ENCODE results near the gene SYT5. TPM values are rescaled to one million over a fixed set of nuclear protein-coding genes. Genes with fewer than 3 reads are reported as not detected.

SYT5 gene
- total and polyA plus RNA-seq, 9 of the 15 experiments (the other 6 are each of a cell fraction or from before 2014, with no cell fraction given) = 1.3 to 20.9 (median 8.8) TPM

GRCh38 chr19:55158848-55159749 lies 21.0 kb downstream of the SYT5 start (continued):
- TF ChIP-seq ERF (CRISPR knock-in tag; IDR thresholded peaks at IDR 0.05) = no peak
- TF ChIP-seq SMARCA4 (IDR thresholded peaks at IDR 0.05) = peak; percentile 92
- no peak for TF ChIP-seq BMI1 (IDR thresholded peaks at IDR 0.05; ENCODE audit: low read length)
- TF ChIP-seq SMARCA5 (IDR thresholded peaks at IDR 0.05) = no peak
- TF ChIP-seq NCOA4 (IDR thresholded peaks at IDR 0.05; ENCODE audit: partially characterized antibody) = no peak
- no peak for TF ChIP-seq ID3 (CRISPR knock-in tag; IDR thresholded peaks at IDR 0.05)
- 0 out of 2 replicates have a peak, but pooled peaks have one; percentile 18 for TF ChIP-seq ID3 (tag; IDR thresholded peaks at IDR 0.05)
- TF ChIP-seq MXI1 (IDR thresholded peaks at IDR 0.05; ENCODE audit: low read depth, low read length) = no peak
- no peak for TF ChIP-seq ZNF395 (CRISPR knock-in tag; IDR thresholded peaks at IDR 0.05)
- TF ChIP-seq SRSF7 (optimal IDR thresholded peaks at IDR 0.05; ENCODE audit: low read depth, low read length) = no peak
- TF ChIP-seq DMBX1 (CRISPR knock-in tag; IDR thresholded peaks at IDR 0.05; ENCODE audit: borderline replicate concordance) = no peak
- TF ChIP-seq ZNF133 (CRISPR knock-in tag; IDR thresholded peaks at IDR 0.05) = no peak
- peak; percentile 100 for TF ChIP-seq MEF2A (IDR thresholded peaks at IDR 0.05; ENCODE audit: control insufficient read depth, low read depth, low read length)
- no peak for TF ChIP-seq MAFK (IDR thresholded peaks at IDR 0.05; ENCODE audit: low read length)
- no peak for TF ChIP-seq TOE1 (IDR thresholded peaks at IDR 0.05; ENCODE audit: borderline replicate concordance)
- TF ChIP-seq TOE1 (CRISPR knock-in tag; IDR thresholded peaks at IDR 0.05; ENCODE audit: borderline replicate concordance, low read depth) = no peak
- no peak for TF ChIP-seq NR2C2 (CRISPR knock-in tag; IDR thresholded peaks at IDR 0.05)
- peak; percentile 45; the same call in 1 of the 2 replicates for TF ChIP-seq NR2C2 (tag; IDR thresholded peaks at IDR 0.05)
- TF ChIP-seq REST (IDR thresholded peaks at IDR 0.05; ENCODE audit: borderline replicate concordance) = no peak
- TF ChIP-seq REST (CRISPR knock-in tag; IDR thresholded peaks at IDR 0.05; ENCODE audit: low read depth) = no peak
